ENCODE measurements around the gene KRTAP5-5. TPM values are rescaled to one million over a fixed set of nuclear protein-coding genes. Genes with fewer than 3 reads are reported as not detected.

Gene KRTAP5-5
- total and polyA plus RNA-seq, 2 of the 8 experiments (the other 6 are each of a cell fraction or from before 2014, with no cell fraction given): 0.09 TPM; not detected in 1

- H2BK5ac ChIP-seq (ENCODE audit: low read depth, low read length): no peak overlapping the region
- no peak overlapping the region for H3K4me2 ChIP-seq (ENCODE audit: insufficient read depth in 1 of 2, low read depth in 2 of 2, low read length in 2 of 2)
- ChIA-PET POLR2A (ENCODE audit: partially characterized antibody) (no interaction called here), CTCF (ENCODE audit: partially characterized antibody) (interaction anchor here (0.9 to 10.1 kb wide), 8 partner anchors 8 to 505 kb away, joined by 3 to 166 read pairs (median 4); no protein-coding TSS in a partner anchor)
- H3K14ac ChIP-seq (ENCODE audit: insufficient read length): no peak overlapping the region
- no peak overlapping the region for H3K18ac ChIP-seq (ENCODE audit: extremely low read depth, low read length)
- no peak for TF ChIP-seq CTCF (IDR thresholded peaks at IDR 0.05; ENCODE audit: control extremely low read depth in 1 of 3, insufficient read depth in 1 of 3, low read depth in 1 of 3, low read length in 3 of 3)
- TF ChIP-seq TEAD4 (IDR thresholded peaks at IDR 0.05; ENCODE audit: low read depth, low read length): no peak
- TF ChIP-seq FOSL1 (IDR thresholded peaks at IDR 0.05; ENCODE audit: insufficient read depth, low read depth, low read length): no peak
- no peak for TF ChIP-seq BACH1 (IDR thresholded peaks at IDR 0.05; ENCODE audit: low read length)
- TF ChIP-seq RFX5 (IDR thresholded peaks at IDR 0.05; ENCODE audit: borderline replicate concordance, low read depth, low read length): no peak
- no peak for TF ChIP-seq ATF2 (IDR thresholded peaks at IDR 0.05; ENCODE audit: low read length)
- TF ChIP-seq ATF3 (IDR thresholded peaks at IDR 0.05; ENCODE audit: insufficient read depth, low read depth, low read length): no peak
- H4K20me1 ChIP-seq (replicated peaks in 1 of 2; ENCODE audit: control insufficient read depth in 1 of 2, insufficient read depth in 2 of 2, low read length in 2 of 2): no peaks in the 10 kb centered on the region
- H2BK120ac ChIP-seq (replicated peaks; ENCODE audit: low read depth, low read length): no peak overlapping the region
- H2BK20ac ChIP-seq (ENCODE audit: low read length): no peak overlapping the region
- DNase-seq (ENCODE audit: low read depth in 1 of 2, low spot score in 2 of 2) (no peak), FAIRE-seq (no peak)
- no peaks in the 10 kb centered on the region for H3K23me2 ChIP-seq (ENCODE audit: low read depth, low read length)
- no peak overlapping the region for H3K9ac ChIP-seq (replicated peaks in 1 of 4; ENCODE audit: extremely low read depth in 1 of 4, low read depth in 3 of 4, low read length in 3 of 4)
- H2AFZ ChIP-seq (ENCODE audit: low read length): no peak overlapping the region
- H2BK12ac ChIP-seq (ENCODE audit: low read depth, low read length): no peak overlapping the region
- no peak overlapping the region for H3K4me3 ChIP-seq (ENCODE audit: extremely low read depth in 1 of 4, insufficient read depth in 2 of 4, low read depth in 3 of 4, low read length in 4 of 4)
- H4K91ac ChIP-seq (replicated peaks; ENCODE audit: insufficient read length, low read length): no peak overlapping the region
- no peaks in the 10 kb centered on the region for H3K79me2 ChIP-seq (ENCODE audit: control insufficient read depth in 1 of 2, insufficient read depth in 2 of 2, low read length in 2 of 2)
- H3K79me1 ChIP-seq (ENCODE audit: low read depth, low read length): no peaks in the 10 kb centered on the region
- H3K27ac ChIP-seq (ENCODE audit: low read depth, low read length): no peak overlapping the region
- no peak overlapping the region for H2BK15ac ChIP-seq (ENCODE audit: low read length)
- H3K36me3 ChIP-seq (ENCODE audit: control insufficient read depth in 2 of 4, insufficient read depth in 4 of 4, low read length in 3 of 4): no peaks in the 10 kb centered on the region
- no peak overlapping the region for H3K23ac ChIP-seq (ENCODE audit: insufficient read length)
- WGBS, 2 experiments (ENCODE audit: extremely low coverage in 1 of 2, insufficient coverage in 1 of 2, insufficient read length in 1 of 2, insufficient replicate concordance in 2 of 2, low coverage in 1 of 2, low lambda C conversion rate in 2 of 2, missing lambda C conversion rate in 1 of 2): 93% methylated on average over 32 of the region's 35 CpGs; no CpG with 5 or more reads in 1 of the 2 experiments
- no peak overlapping the region for H4K5ac ChIP-seq (ENCODE audit: insufficient read length, low read depth, low read length)
- no peak overlapping the region for H3K4ac ChIP-seq (replicated peaks; ENCODE audit: insufficient read length, low read depth, low read length)
- H4K8ac ChIP-seq (ENCODE audit: extremely low read depth, insufficient read depth, low read length): no peak overlapping the region
- no peaks in the 10 kb centered on the region for H3K9me3 ChIP-seq (ENCODE audit: insufficient read depth in 2 of 2, low read depth in 1 of 2, low read length in 1 of 2)
- no peak overlapping the region for H3K56ac ChIP-seq (replicated peaks; ENCODE audit: insufficient read length, low read depth, low read length)
- H3K27me3 ChIP-seq (replicated peaks in 1 of 4; ENCODE audit: control insufficient read depth in 3 of 4, extremely low read depth in 1 of 4, insufficient read depth in 3 of 4, low read length in 3 of 4): 0 out of 7 replicates have a peak, but pooled peaks cover 0 to 2% (median under 1%) of the 10 kb centered on the region in 4 experiments
- no peak overlapping the region for H2AK5ac ChIP-seq (ENCODE audit: low read depth, low read length)
- H3K4me1 ChIP-seq (replicated peaks in 1 of 4; ENCODE audit: control insufficient read depth in 3 of 4, insufficient read depth in 4 of 4, low read length in 3 of 4): peaks cover 0 to 3% (median 1%) of the 10 kb centered on the region in 4 experiments; a peak in 3 of 7 replicates
These were observed 18.5 kb downstream of the KRTAP5-5 start for GRCh38 chr11:1647901-1648652.
